Peyer's patch (tissue), 4 donors: ENCODE data around the gene DOCK4. TPM values are rescaled to one million over a fixed set of nuclear protein-coding genes. Genes with fewer than 3 reads are reported as not detected.
"Not testable (repeated sequence)": the region's sequence is repeated elsewhere in the genome, so short reads cannot be mapped to it uniquely, and the experiment has no call there.

ENCODE experiments used
- DNase-seq, 3 donors: peaks; one replicate each; pipeline ENCODE4 v3.0.0-alpha.2; 2017 to 2019
- H3K27ac ChIP-seq, 4 donors: fragments of 200-600 bp; sonication (generic); one replicate each; pipeline ENCODE4 v1.5.1; 2016 to 2019
- H3K27me3 ChIP-seq, 2 donors: fragments of 200-600 bp; sonication (generic); one replicate each; pipeline ENCODE4 v1.5.1; 2019
- H3K36me3 ChIP-seq, 3 donors: fragments of 200-600 bp; sonication (generic); one replicate each; pipeline ENCODE4 v1.5.1; 2016 to 2019
- H3K4me1 ChIP-seq, 4 donors: fragments of 200-600 bp; sonication (generic); one replicate each; pipeline ENCODE4 v1.5.1; 2016 to 2019
- H3K4me3 ChIP-seq, 4 donors: fragments of 200-600 bp; sonication (generic); 1 replicate in 3 of 4; 2 replicates in 1 of 4; pipeline ENCODE4 v1.5.1; 2016 to 2019; ENCODE audit warnings: mild to moderate bottlenecking in 1 of 4
- H3K9me3 ChIP-seq, 4 donors: fragments of 200-600 bp; sonication (generic); one replicate each; pipeline ENCODE4 v1.5.1; 2016 to 2019; ENCODE audit warnings: mild to moderate bottlenecking in 1 of 4
- POLR2A ChIP-seq, 2 donors: fragments of 450-650 bp; IDR thresholded peaks; one replicate each; pipeline ENCODE4 v1.5.1; 2017; ENCODE audit warnings: antibody characterized with exemption in 2 of 2, mild to moderate bottlenecking in 2 of 2, moderate library complexity in 2 of 2
- total RNA-seq, 4 donors: library from RNA; depleted of rRNA; stranded (reverse); fragments of >200 nt; gene quantifications; one replicate each; pipeline ENCODE4 v1.1.0, GENCODE V29; 2016
- TF ChIP-seq, protein P1 (sequence below), 6 experiments: fragments of 450-650 bp in 4 of 6; fragments of 200-600 bp in 2 of 6; sonication (generic) in 1 of 6; IDR thresholded peaks; one replicate each; pipeline ENCODE4 v1.5.1; 2017 to 2019; ENCODE audit warnings: antibody characterized with exemption in 6 of 6, mild to moderate bottlenecking in 3 of 6, moderate library complexity in 1 of 6

The DOCK4 gene
- total RNA-seq, 4 donors from 2014 or later, result 5.1 to 52.8 (median 15.5) TPM

- Histone ChIP-seq H3K4me3 (no peak overlapping the region), H3K4me1 (no peaks in the 10 kb centered on the region), H3K9me3 (no peaks in the 10 kb centered on the region), H3K27ac (no peak overlapping the region), H3K36me3 (no peaks in the 10 kb centered on the region), H3K27me3 (no peaks in the 10 kb centered on the region)
- DNase-seq, result no peak
- TF ChIP-seq, protein P1, sequence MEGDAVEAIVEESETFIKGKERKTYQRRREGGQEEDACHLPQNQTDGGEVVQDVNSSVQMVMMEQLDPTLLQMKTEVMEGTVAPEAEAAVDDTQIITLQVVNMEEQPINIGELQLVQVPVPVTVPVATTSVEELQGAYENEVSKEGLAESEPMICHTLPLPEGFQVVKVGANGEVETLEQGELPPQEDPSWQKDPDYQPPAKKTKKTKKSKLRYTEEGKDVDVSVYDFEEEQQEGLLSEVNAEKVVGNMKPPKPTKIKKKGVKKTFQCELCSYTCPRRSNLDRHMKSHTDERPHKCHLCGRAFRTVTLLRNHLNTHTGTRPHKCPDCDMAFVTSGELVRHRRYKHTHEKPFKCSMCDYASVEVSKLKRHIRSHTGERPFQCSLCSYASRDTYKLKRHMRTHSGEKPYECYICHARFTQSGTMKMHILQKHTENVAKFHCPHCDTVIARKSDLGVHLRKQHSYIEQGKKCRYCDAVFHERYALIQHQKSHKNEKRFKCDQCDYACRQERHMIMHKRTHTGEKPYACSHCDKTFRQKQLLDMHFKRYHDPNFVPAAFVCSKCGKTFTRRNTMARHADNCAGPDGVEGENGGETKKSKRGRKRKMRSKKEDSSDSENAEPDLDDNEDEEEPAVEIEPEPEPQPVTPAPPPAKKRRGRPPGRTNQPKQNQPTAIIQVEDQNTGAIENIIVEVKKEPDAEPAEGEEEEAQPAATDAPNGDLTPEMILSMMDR (IDR thresholded peaks at IDR 0.05), result no peak
Measured at GRCh38 chr7:111914291-111914690, 291.9 kb downstream of the DOCK4 start.

GRCh38 chr7:111911166-111911961, 294.8 kb downstream of the DOCK4 start:
- H3K27ac ChIP-seq, result no peak overlapping the region
- H3K4me1 ChIP-seq, result no peaks in the 10 kb centered on the region
- DNase-seq, result no peak
- H3K4me3 ChIP-seq, result no peak overlapping the region
- no peaks in the 10 kb centered on the region for H3K9me3 ChIP-seq
- no peaks in the 10 kb centered on the region for H3K36me3 ChIP-seq
- TF ChIP-seq, protein P1 (IDR thresholded peaks at IDR 0.05), result no peak
- no peak for TF ChIP-seq POLR2A (IDR thresholded peaks at IDR 0.05)
- H3K27me3 ChIP-seq, result no peaks in the 10 kb centered on the region

GRCh38 chr7:111910656-111911055, 295.5 kb downstream of the DOCK4 start:
- no peaks in the 10 kb centered on the region for H3K36me3 ChIP-seq
- TF ChIP-seq POLR2A (IDR thresholded peaks at IDR 0.05), result no peak
- TF ChIP-seq, protein P1 (IDR thresholded peaks at IDR 0.05), result no peak
- H3K27ac ChIP-seq, result no peak overlapping the region
- no peak for DNase-seq
- no peaks in the 10 kb centered on the region for H3K27me3 ChIP-seq
- no peaks in the 10 kb centered on the region for H3K9me3 ChIP-seq
- H3K4me3 ChIP-seq, result no peak overlapping the region
- H3K4me1 ChIP-seq, result no peaks in the 10 kb centered on the region

DNA sequence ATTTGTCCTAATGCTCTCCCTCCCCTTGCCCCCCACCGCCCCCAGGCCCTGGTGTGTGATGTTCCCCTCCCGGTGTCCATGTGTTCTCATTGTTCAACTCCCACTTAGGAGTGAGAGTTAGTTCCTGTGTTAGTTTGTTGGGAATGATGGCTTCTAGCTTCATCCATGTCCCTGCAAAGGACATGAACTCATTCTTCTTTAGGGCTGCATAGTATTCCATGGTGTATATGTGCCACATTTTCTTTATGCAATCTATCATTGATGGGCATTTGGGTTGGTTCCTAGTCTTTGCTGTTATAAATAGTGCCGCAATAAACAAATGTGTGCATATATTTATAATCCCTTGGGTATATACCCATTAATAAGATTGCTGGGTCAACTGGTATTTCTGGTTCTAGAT, 297.5 kb downstream of the DOCK4 start:
- not testable (repeated sequence) for H3K4me1 ChIP-seq, H3K4me3 ChIP-seq, H3K27ac ChIP-seq, H3K27me3 ChIP-seq, DNase-seq, H3K36me3 ChIP-seq, H3K9me3 ChIP-seq

DNA sequence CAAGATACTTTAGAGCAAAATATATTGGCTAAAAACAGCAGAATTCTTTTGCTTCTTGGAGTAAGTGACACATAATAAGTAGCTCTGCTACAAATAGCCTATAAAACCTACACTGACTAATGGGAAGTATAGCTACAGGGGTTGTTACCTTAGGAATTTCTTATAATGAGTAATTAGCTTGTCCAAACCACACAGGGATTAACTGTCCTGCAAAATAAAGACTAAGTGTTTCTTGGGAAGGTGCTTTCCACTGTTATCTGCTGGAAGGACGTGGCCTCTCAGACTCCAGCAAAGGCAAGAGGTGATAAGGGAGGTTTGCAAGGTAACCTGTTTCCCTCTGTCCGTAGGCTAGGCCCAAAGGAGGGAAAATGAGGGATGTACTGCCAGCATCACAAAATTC, 302.4 kb downstream of the DOCK4 start:
- Histone ChIP-seq H3K27ac (no peak overlapping the region), H3K9me3 (no peaks in the 10 kb centered on the region), H3K36me3 (no peaks in the 10 kb centered on the region), H3K4me1 (no peaks in the 10 kb centered on the region), H3K4me3 (no peak overlapping the region), H3K27me3 (no peaks in the 10 kb centered on the region)
- TF ChIP-seq POLR2A (IDR thresholded peaks at IDR 0.05), result no peak
- TF ChIP-seq, protein P1 (IDR thresholded peaks at IDR 0.05), result no peak
- no peak for DNase-seq

- no peaks in the 10 kb centered on the region for H3K4me1 ChIP-seq
- no peak overlapping the region for H3K4me3 ChIP-seq
- H3K9me3 ChIP-seq, result no peaks in the 10 kb centered on the region
- no peaks in the 10 kb centered on the region for H3K36me3 ChIP-seq
- DNase-seq, result no peak
- TF ChIP-seq, protein P1 (IDR thresholded peaks at IDR 0.05), result no peak
- TF ChIP-seq POLR2A (IDR thresholded peaks at IDR 0.05), result no peak
- no peak overlapping the region for H3K27ac ChIP-seq
- no peaks in the 10 kb centered on the region for H3K27me3 ChIP-seq
Measured at GRCh38 chr7:111903016-111903415, 303.2 kb downstream of the DOCK4 start.
